Measurements from ENCODE around the gene BABAM1.
A peak's percentile ranks its signal among the peaks of the same experiment; 100 is the strongest.

Gene BABAM1

DNA sequence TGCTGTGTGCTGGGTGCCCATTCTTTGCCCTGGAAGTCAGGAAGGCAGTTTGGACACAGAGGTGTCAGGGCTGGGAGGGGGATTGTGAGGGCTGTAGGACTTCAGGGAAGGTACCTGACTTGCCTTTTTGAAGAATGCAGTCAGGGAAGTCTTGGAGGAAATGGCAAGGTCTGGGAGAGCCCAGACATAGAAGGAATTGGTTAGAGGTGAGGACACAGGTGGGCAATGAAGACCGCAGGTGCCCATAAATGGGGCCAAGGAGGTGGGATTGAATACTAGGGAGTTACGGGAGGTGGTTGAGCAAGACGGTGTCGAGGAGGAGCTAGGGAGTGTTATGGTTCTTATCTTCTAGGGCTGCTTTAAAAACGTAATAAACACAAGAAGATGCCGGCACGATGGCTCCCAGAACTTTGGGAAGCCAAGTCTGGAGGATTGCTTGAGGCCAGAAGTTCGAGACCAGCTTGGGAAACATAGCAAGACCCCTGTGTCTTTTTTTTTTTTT lies 40.7 kb downstream of the BABAM1 start:
- H3K4me3 ChIP-seq (replicated peaks; ENCODE audit: low read depth, low read length): no peak overlapping the region
- DNase-seq (ENCODE audit: extremely low read depth, low read depth): no peak
- TF ChIP-seq, protein P1, sequence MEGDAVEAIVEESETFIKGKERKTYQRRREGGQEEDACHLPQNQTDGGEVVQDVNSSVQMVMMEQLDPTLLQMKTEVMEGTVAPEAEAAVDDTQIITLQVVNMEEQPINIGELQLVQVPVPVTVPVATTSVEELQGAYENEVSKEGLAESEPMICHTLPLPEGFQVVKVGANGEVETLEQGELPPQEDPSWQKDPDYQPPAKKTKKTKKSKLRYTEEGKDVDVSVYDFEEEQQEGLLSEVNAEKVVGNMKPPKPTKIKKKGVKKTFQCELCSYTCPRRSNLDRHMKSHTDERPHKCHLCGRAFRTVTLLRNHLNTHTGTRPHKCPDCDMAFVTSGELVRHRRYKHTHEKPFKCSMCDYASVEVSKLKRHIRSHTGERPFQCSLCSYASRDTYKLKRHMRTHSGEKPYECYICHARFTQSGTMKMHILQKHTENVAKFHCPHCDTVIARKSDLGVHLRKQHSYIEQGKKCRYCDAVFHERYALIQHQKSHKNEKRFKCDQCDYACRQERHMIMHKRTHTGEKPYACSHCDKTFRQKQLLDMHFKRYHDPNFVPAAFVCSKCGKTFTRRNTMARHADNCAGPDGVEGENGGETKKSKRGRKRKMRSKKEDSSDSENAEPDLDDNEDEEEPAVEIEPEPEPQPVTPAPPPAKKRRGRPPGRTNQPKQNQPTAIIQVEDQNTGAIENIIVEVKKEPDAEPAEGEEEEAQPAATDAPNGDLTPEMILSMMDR (IDR thresholded peaks at IDR 0.05; ENCODE audit: low read depth, low read length, missing control alignments): no peak

DNA sequence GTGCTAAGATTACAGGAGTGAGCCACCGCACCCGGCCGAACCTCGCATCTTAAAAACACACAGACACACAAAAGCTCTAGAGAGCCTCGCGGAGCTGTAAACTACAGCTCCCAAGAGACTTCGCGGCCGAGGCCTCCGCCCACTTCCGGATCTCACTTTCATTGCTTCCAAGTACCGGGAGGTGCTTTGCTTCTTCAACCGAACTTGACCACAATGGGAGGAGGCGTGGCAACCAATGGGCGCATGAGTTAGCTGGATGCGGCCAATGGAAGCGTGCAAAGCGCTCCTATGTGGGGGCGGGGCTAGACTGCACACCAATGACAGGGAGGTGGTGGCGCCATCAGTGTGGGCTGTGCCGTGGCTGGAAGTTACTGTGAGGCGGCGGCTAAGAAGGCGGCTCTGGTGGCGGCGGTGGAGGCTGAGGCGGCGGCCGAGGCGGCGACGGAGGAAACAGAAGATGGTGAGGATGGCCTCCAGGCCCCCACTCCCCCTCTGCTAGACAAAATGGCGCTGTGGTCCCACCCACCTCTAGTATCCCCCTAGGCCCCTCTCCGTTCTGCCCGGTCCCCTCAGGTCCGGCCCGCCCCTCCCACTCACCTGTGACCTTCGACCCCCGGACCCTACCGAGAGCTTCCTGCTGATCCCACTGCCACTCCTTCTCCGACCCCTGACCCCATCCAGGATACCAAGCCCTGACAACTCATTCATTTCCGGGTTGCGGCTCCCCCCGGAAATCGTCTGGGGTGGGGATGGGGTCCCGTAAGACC lies 42.1 kb downstream of the BABAM1 start, which contains the start of gene DDA1:
TSS of gene DDA1 (plus strand) at position 366 of the 767 bp plus-strand sequence. CDS start at position 458, 92 bp downstream.
- peak; percentile 100 for DNase-seq (ENCODE audit: extremely low read depth, low read depth)
- TF ChIP-seq, protein P1 (IDR thresholded peaks at IDR 0.05; ENCODE audit: low read depth, low read length, missing control alignments): no peak
- peak within 1 kb of the TSS; percentile 100 for H3K4me3 ChIP-seq (replicated peaks; ENCODE audit: low read depth, low read length)

DNA sequence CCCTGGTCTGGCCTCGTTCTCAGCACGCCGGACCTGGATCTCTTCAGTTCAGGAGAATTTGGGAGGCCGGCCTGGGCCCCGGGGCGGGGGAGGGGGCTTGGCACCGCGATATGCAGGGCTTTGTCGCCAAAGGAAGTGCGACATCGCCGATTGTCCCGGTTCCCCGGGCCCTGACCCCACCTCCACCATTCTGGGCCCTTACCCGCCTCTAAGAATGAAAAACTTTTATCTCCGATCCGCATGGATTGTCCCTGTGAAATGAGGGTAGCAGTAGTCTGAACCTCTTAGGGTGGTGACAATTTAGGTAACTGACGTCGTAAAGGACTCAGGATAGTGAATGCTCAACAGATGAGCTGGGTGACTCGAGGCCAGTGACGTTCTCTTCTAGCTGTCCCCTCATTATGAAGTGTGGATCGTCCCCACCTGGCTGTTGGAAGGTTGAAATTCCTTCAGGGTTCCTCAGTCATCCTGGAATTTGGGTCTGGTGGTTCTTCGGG lies 42.8 kb downstream of the BABAM1 start:
- H3K4me3 ChIP-seq (replicated peaks; ENCODE audit: low read depth, low read length): peak overlapping the region; percentile 100
- TF ChIP-seq, protein P1 (IDR thresholded peaks at IDR 0.05; ENCODE audit: low read depth, low read length, missing control alignments): no peak
- no peak for DNase-seq (ENCODE audit: extremely low read depth, low read depth)

DNA sequence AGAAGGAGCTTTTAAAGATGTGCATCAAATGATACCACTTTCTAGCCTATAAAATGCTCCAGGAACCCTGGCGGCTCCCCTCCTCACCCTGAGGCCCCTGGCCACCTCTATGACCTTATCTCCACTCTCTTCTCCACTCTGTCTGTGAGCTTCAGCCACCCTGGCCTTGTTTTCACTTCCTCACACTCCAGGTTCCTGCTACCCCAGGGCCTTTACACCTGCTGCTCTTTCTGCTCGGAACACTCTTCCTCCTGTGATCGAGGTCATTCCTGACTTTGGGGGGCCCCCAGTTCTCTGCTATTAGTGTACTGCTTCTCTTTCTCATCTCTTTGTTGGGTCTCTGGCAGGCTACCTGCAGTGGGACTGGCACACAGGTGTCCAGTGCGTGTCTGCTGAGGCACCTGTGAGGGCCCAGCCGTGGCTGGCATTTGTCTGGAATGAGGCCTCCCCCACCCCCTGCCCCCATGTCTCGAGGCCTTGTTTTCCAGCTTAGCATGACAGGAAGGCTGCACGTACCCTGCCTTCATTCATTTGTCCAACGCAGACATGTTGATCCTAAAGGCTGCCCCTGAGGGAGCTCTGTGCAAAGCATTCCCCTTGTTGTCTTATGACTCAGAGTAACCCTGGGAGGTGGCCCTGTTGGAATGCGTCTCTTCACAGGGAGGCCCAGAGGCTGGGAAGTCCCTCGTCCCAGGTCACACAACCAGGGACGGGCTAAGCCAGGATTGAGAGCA lies 44.4 kb downstream of the BABAM1 start:
- no peak overlapping the region for H3K4me3 ChIP-seq (replicated peaks; ENCODE audit: low read depth, low read length)
- no peak for DNase-seq (ENCODE audit: extremely low read depth, low read depth)
- TF ChIP-seq, protein P1 (IDR thresholded peaks at IDR 0.05; ENCODE audit: low read depth, low read length, missing control alignments): no peak

DNA sequence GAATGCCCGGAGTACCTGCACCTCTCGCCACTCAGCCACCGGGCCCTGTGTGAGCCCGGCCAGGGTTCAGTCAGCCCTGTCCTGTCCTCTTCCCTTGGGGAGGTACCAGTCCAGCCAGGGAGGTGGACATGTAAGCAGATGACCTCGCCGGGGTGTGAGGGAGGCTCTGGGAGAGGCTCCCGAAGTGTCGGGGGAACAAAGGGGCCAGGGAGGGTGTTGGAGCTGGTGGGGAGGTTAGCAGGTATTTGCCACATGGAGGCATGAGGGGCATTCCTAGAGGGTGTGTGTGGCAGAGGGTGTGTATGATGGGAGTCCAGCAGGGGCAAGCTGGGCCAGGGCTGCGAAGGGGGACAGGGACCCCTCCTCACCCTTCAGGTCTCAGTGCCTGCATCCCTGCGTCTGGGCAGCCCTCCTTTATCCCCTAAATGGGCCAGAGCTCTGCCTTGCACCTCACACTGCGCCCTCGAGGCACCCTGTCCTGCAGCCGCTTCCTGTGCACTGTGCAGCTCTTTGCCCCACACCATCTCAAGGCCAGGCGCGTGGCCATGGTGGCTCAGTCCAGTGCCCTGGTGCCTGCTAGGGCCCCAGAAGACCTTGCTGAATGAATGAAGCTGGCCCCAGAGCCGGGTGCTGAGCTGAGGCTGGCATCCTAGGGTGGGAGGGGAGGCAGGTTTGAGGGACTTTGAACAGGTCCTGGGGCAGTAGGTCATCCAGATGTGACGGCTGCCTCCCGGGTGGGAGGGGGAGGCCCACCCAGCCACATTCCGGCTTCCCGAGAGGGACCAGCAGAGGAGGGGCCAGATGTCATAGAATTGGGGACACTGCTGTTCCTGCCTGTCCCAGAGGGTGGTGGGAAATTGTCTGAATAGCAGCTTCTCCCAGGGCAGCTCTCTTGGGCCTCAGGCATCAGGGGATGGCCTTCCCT lies 45.2 kb downstream of the BABAM1 start:
- DNase-seq (ENCODE audit: extremely low read depth, low read depth): no peak

More for the DNA sequence above, 45.2 kb downstream of the BABAM1 start:
- H3K4me3 ChIP-seq (replicated peaks; ENCODE audit: low read depth, low read length): no peak overlapping the region
- TF ChIP-seq, protein P1 (IDR thresholded peaks at IDR 0.05; ENCODE audit: low read depth, low read length, missing control alignments): no peak
